Stimulated activated naive CD8-positive, alpha-beta T cell treated with anti-CD3 and anti-CD28 coated beads, Interleukin-15, amount 100 ng/mL, for 72 hours (primary cell): Measurements from ENCODE around the gene CBFA2T2.
"Not testable (repeated sequence)": the region's sequence is repeated elsewhere in the genome, so short reads cannot be mapped to it uniquely, and the experiment has no call there.

ENCODE experiments used
- ATAC-seq: fragments of 150-1000 bp; cut with Tn5 transposase; 2 replicates; pipeline ENCODE4 v1.10.0; 2021; ENCODE audit warnings: mild to moderate bottlenecking, moderate library complexity
- DNase-seq, 2 donors: peaks; one replicate each; pipeline ENCODE4 v3.0.0; 2021 to 2022
- H3K27ac Mint-ChIP-seq, 2 donors: one replicate each; pipeline ENCODE4 v1.8.0; 2022; ENCODE audit warnings: mild to moderate bottlenecking in 2 of 2, mixed read lengths in 2 of 2, moderate library complexity in 2 of 2
- H3K27me3 Mint-ChIP-seq: one replicate; pipeline ENCODE4 v1.8.0; 2022; ENCODE audit warnings: mixed read lengths
- H3K4me1 Mint-ChIP-seq: one replicate; pipeline ENCODE4 v1.8.0; 2022; ENCODE audit warnings: mild to moderate bottlenecking, mixed read lengths
- H3K4me3 Mint-ChIP-seq, 2 donors: one replicate each; pipeline ENCODE4 v1.8.0; 2022; ENCODE audit warnings: mild to moderate bottlenecking in 2 of 2, mixed read lengths in 2 of 2, moderate library complexity in 1 of 2
- H3K9me3 Mint-ChIP-seq, 2 donors: one replicate each; pipeline ENCODE4 v1.8.0; 2022; ENCODE audit warnings: mixed read lengths in 2 of 2

The CBFA2T2 gene

DNA sequence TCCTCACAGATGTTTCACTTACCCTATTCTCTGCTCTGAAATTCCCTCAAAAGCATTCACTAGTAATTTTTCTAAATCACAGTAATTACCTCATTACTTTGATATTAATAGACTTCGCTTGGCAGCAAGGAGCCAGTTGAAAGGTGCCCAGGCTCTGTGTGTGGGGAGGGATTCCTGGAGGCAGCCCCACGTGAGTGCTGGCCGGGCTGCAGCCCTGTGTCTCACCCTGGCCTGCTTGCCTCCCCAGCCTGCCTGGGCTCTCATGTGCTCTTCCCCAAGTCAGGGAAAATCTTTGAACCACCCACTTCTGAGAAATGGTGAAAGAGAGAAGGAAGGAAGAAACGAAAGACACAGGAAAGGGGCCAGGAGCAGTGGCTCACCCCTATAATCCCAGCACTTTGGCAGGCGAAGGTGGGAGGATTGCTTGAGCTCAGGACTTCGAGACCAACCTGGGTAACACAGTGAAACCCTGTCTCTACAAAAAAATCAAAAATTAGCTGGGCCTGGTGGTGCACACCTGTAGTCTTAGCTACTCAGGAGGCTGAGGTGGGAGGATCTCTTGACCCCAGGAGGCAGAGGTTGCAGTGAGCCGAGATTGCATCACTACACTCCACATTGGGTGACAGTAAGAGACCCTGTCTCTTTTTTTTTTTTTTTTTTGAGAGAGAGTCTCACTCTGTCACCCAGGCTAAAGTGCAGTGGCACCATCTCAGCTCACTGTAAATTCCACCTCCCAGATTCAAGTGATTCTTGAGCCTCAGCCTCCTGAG lies 26.4 kb upstream of the CBFA2T2 start:
- Mint-ChIP-seq H3K27ac (no peak overlapping the region), H3K4me1 (no peaks in the 10 kb centered on the region)

GRCh38 chr20:33464759-33465158 lies 25.1 kb upstream of the CBFA2T2 start:
- not testable (repeated sequence) for H3K27ac Mint-ChIP-seq, H3K4me3 Mint-ChIP-seq, H3K9me3 Mint-ChIP-seq

More for the DNA sequence above, 26.4 kb upstream of the CBFA2T2 start:
- no peak for DNase-seq
- Mint-ChIP-seq H3K9me3 (no peaks in the 10 kb centered on the region), H3K4me3 (no peak overlapping the region), H3K27me3 (no peaks in the 10 kb centered on the region)
- no peak for ATAC-seq

DNA sequence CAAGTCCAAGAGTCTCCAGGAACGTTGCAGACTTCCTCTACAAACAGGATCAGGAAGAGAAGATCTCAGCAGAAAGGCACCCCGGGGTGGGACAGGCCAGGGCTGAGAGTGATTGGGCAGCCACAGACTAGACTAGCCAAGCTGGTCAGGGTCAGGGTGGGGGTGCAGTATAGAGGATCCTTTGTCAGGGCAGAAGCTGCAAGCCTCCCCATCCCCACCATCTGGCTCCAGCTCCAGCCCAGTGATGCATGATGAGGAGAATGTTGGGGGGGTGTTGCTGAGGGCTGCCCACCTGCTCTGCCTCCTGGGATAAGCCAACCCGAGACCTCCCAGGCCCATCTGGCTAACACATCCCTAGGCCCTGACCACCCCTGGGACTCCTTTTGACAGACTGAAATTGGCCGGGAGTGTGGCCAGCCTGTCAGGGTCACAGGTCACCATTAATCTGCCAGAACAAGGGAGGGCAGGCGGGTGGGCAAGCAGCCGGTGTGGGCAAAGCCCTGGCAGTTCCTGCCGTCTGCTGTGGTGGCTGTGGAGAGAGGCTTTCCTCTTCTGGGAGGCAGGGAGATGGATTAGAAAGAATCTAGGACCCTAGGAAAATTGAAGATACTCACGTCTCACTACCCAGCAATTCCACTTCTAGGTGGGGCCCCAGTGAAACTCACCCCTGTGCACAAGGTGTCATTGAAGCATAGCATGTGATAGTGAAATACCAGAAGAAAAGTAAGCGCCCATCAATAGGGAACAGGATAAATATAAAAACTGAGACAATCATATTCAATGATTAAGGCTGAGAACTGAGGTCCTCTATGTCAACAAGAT lies 24.2 kb upstream of the CBFA2T2 start:
- Mint-ChIP-seq H3K4me1 (no peaks in the 10 kb centered on the region), H3K9me3 (no peaks in the 10 kb centered on the region), H3K4me3 (no peak overlapping the region), H3K27me3 (no peaks in the 10 kb centered on the region), H3K27ac (no peak overlapping the region)
- DNase-seq (no peak), ATAC-seq (no peak)

More at GRCh38 chr20:33464759-33465158, 25.1 kb upstream of the CBFA2T2 start:
- DNase-seq, H3K4me1 Mint-ChIP-seq, H3K27me3 Mint-ChIP-seq, ATAC-seq: not testable (repeated sequence)

- H3K27me3 Mint-ChIP-seq: no peaks in the 10 kb centered on the region
- no peak overlapping the region for H3K27ac Mint-ChIP-seq
- ATAC-seq: no peak
- no peak for DNase-seq
- no peaks in the 10 kb centered on the region for H3K9me3 Mint-ChIP-seq
- H3K4me3 Mint-ChIP-seq: no peak overlapping the region
- no peaks in the 10 kb centered on the region for H3K4me1 Mint-ChIP-seq
Measured at GRCh38 chr20:33466303-33466646, 23.6 kb upstream of the CBFA2T2 start.

- Mint-ChIP-seq H3K4me3 (no peak overlapping the region), H3K27me3 (no peaks in the 10 kb centered on the region), H3K4me1 (no peaks in the 10 kb centered on the region), H3K27ac (no peak overlapping the region), H3K9me3 (no peaks in the 10 kb centered on the region)
- DNase-seq (no peak), ATAC-seq (no peak)
Measured at GRCh38 chr20:33470457-33470856, 19.4 kb upstream of the CBFA2T2 start.

GRCh38 chr20:33470866-33471265 lies 19.0 kb upstream of the CBFA2T2 start:
- Mint-ChIP-seq H3K27ac (no peak overlapping the region), H3K27me3 (no peaks in the 10 kb centered on the region), H3K4me3 (no peak overlapping the region), H3K9me3 (no peaks in the 10 kb centered on the region), H3K4me1 (no peaks in the 10 kb centered on the region)
- no peak for ATAC-seq
- no peak for DNase-seq

- H3K27ac Mint-ChIP-seq: no peak overlapping the region
- DNase-seq (no peak), ATAC-seq (no peak)
- H3K4me1 Mint-ChIP-seq: no peaks in the 10 kb centered on the region
- H3K9me3 Mint-ChIP-seq: no peaks in the 10 kb centered on the region
- H3K4me3 Mint-ChIP-seq: no peak overlapping the region
- no peaks in the 10 kb centered on the region for H3K27me3 Mint-ChIP-seq
Measured at GRCh38 chr20:33472868-33473435, 16.9 kb upstream of the CBFA2T2 start.

DNA sequence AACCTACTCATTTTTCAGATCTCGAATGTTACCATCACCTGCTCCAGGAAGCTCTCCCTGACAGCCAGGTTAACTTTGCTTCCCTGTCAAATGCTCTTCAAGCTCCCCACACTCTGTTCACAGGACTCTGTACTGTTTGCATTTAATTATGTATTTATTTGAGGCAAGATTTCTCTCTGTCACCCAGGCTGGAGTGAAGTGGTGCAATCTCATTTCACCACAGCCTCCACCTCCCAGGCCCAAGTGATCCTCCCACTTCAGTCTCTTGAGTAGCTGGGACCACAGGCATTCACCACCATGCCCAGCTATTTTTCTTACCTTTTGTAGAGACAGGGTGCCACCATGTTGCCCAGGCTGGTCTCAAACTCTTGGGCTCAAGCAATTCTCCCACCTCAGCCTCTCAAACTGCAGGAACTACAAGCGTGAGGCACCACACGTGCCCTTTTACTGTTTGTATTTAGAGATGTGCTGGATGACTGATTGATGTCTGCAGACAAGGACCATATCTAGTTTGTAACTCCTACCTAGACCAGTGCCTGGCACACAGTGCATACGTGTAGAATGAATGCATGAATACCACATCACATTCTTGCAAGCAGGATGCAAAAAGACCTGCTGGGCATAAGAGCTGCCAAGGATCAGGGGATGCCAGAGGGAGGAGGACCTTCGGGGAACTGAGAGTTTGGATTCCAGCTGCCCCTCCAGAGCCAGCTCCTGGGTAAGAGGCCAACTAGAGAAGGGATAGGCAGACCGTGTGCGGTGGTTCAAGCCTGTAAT lies 15.6 kb upstream of the CBFA2T2 start:
- Mint-ChIP-seq H3K27me3 (no peaks in the 10 kb centered on the region), H3K4me1 (no peaks in the 10 kb centered on the region), H3K9me3 (no peaks in the 10 kb centered on the region), H3K27ac (no peak overlapping the region), H3K4me3 (no peak overlapping the region)
- ATAC-seq (no peak), DNase-seq (no peak)

DNA sequence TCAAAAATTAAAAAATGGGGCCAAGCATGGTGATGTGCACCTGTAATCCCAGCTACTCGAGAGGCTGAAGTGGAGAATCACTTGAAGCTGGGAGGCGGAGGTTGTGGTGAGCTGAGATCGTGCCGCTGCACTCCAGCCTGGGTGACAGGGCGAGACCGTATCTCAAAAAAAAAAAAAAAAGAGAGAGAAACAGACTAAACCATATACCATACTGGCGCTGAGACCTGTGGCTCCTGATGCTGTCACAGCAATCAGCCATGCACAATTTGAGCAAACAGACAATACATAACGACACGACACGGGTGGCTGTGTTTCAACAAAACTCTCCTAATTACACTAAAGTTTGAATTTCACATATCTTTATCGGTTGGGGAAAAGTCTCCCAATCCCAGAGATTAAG lies 14.9 kb upstream of the CBFA2T2 start:
- DNase-seq (no peak), ATAC-seq (no peak)
- Mint-ChIP-seq H3K27ac (no peak overlapping the region), H3K4me1 (no peaks in the 10 kb centered on the region), H3K27me3 (no peaks in the 10 kb centered on the region), H3K4me3 (no peak overlapping the region), H3K9me3 (no peaks in the 10 kb centered on the region)

- Mint-ChIP-seq H3K4me3 (no peak overlapping the region), H3K9me3 (no peaks in the 10 kb centered on the region), H3K4me1 (no peaks in the 10 kb centered on the region), H3K27me3 (no peaks in the 10 kb centered on the region), H3K27ac (no peak overlapping the region)
- ATAC-seq: no peak
- DNase-seq: no peak
Measured at GRCh38 chr20:33475381-33476152, 14.3 kb upstream of the CBFA2T2 start.

GRCh38 chr20:33477386-33478234 lies 12.3 kb upstream of the CBFA2T2 start:
- ATAC-seq (no peak), DNase-seq (no peak)
- no peaks in the 10 kb centered on the region for H3K27me3 Mint-ChIP-seq
- H3K9me3 Mint-ChIP-seq: no peaks in the 10 kb centered on the region
- no peaks in the 10 kb centered on the region for H3K4me1 Mint-ChIP-seq
- H3K27ac Mint-ChIP-seq: no peak overlapping the region
- no peak overlapping the region for H3K4me3 Mint-ChIP-seq

- H3K4me3 Mint-ChIP-seq: no peak overlapping the region
- DNase-seq (no peak), ATAC-seq (no peak)
- no peaks in the 10 kb centered on the region for H3K27me3 Mint-ChIP-seq
- no peaks in the 10 kb centered on the region for H3K4me1 Mint-ChIP-seq
- H3K27ac Mint-ChIP-seq: no peak overlapping the region
- H3K9me3 Mint-ChIP-seq: no peaks in the 10 kb centered on the region
Measured at GRCh38 chr20:33480048-33480447, 9.8 kb upstream of the CBFA2T2 start.

DNA sequence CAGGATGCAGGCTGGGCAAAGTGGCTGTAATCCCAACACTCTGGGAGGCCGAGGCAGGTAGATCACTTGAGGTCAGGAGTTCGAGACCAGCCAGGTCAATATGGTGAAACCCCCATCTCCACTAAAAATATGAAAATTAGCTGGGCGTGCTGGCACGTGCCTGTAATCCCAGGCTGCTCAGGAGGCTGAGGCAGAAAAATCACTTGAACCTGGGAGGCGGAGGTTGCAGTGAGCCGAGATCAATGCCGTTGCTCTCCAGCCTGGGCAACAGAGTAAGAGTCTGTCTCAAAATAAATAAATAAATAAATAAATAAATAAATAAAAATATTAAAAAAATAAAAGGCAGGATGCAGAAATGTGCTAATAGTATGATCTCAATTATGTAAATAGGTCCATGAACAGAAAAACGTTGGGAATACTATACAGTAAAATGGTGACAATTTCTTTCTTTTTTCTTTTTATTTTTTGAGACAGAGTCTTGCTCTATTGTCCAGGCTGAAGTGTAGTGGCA lies 8.4 kb upstream of the CBFA2T2 start:
- DNase-seq (no peak), ATAC-seq (no peak)
- Mint-ChIP-seq H3K27me3 (no peaks in the 10 kb centered on the region), H3K27ac (no peak overlapping the region), H3K4me1 (no peaks in the 10 kb centered on the region), H3K4me3 (no peak overlapping the region), H3K9me3 (no peaks in the 10 kb centered on the region)

DNA sequence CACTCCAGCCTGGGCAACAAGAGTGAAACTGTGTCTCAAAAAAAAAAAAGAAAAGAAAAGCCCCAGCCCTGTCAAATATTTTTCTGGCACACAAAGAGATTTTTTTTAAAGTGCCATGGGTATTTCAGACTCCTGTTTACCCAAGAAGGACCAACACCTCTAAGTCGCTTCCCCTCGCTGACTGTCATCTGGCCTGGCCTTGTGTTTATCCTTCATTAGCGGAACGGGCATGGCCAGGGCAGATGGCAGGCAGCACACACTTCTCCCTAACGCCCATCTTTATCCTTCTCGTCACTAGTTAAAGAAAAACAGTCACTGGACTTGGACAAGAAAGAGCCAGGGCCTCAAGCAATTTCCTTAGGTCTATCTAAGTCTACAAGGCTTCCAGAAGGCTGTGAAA lies 7.3 kb upstream of the CBFA2T2 start:
- DNase-seq: no peak
- no peak overlapping the region for H3K27ac Mint-ChIP-seq
- no peak for ATAC-seq
- no peaks in the 10 kb centered on the region for H3K27me3 Mint-ChIP-seq
- no peaks in the 10 kb centered on the region for H3K9me3 Mint-ChIP-seq
- no peak overlapping the region for H3K4me3 Mint-ChIP-seq
- H3K4me1 Mint-ChIP-seq: no peaks in the 10 kb centered on the region
